ENCODE data around the gene ZNF219.
"Not testable (repeated sequence)": the region's sequence is repeated elsewhere in the genome, so short reads cannot be mapped to it uniquely, and the experiment has no call there.

Gene ZNF219

DNA sequence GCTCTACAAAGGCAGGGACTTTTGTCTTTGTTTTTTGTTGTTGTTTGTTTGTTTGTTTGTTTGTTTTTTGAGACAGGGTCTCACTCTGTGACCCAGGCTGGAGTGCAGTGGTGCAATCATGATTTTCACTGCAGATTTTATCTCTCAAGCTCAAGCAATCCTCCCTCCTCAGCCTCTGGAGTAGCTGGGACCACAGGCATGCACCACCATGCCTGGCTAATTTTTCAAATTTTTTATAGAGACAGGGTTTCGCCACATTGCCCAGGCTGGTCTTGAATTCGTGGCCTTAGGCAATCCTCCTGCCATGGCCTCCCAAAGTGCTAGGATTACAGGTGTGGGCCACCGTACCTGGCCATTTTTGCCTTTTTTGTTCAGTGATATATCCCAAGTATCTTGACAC, 57.5 kb downstream of the ZNF219 start:
- DNase-seq: not testable (repeated sequence)

DNA sequence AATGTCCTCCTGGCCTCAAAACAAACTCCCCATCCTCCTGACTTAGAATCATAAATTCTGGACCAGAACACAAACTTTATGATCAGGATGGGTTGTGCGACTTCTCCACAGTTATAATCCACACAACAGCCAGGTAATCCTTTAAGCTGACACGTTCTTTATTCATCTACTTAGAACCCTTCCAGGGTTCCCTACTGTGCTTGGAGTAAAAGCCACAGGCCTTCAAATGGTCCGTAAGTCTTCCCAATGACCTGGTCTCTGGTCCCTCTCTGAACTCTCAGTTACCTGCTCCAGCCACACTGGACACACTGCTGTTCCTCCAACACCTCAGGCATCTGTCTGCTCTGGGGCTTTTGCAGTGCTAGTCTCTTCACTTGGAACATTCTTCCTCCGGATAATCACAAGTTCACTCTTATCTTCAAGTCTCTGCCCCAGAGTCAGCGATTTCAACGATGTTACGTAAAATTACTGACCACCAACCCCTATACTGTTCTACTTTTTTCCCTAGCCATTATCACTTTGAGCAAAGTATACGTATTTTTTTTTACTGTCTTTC, 58.0 kb downstream of the ZNF219 start:
- DNase-seq: no peak

Data from activated CD4-positive, CD25-positive, alpha-beta regulatory T cell (primary cell).